PFSK-1 (cell line): Measurements from ENCODE around the gene KRTAP10-8.

Experiments
- FOXP2 ChIP-seq: optimal IDR thresholded peaks from 2 replicates; pipeline ENCODE3; 2011; ENCODE audit warnings: borderline replicate concordance, control low read depth, inconsistent platforms; ENCODE audit not compliant: insufficient read depth; ENCODE audit errors: extremely low read length, extremely low read depth
- POLR2AphosphoS5 ChIP-seq: IDR thresholded peaks from 2 replicates; pipeline ENCODE4 v1.6.1; 2012; ENCODE audit warnings: low read depth, mild to moderate bottlenecking, control low read depth, low read length, moderate library complexity
- REST ChIP-seq, 2 experiments: IDR thresholded peaks; 2 replicates each; pipeline versions ENCODE4 v1.6.1 to v1.8.0; 2011 to 2012; ENCODE audit warnings: low read depth in 2 of 2, low read length in 2 of 2, control low read depth in 1 of 2, inconsistent platforms in 1 of 2, mild to moderate bottlenecking in 1 of 2, moderate library complexity in 1 of 2; ENCODE audit not compliant: insufficient read depth in 1 of 2
- SIN3A ChIP-seq: IDR thresholded peaks from 2 replicates; pipeline ENCODE4 v1.6.1; 2012; ENCODE audit warnings: mild to moderate bottlenecking, low read length, moderate library complexity, borderline replicate concordance; ENCODE audit not compliant: insufficient read depth
- TAF1 ChIP-seq: IDR thresholded peaks from 2 replicates; pipeline ENCODE4 v1.6.1; 2012; ENCODE audit warnings: low read length, control low read depth, borderline replicate concordance; ENCODE audit not compliant: insufficient read depth

KRTAP10-8 gene

GRCh38 chr21:44639331-44639655, 27.4 kb downstream of the KRTAP10-8 start:
- TF ChIP-seq FOXP2 (no peak), REST (IDR thresholded peaks at IDR 0.05; ENCODE audit: insufficient read depth in 1 of 2, low read depth in 2 of 2, low read length in 2 of 2) (no peak), SIN3A (no peak), POLR2AphosphoS5 (no peak), TAF1 (no peak)

GRCh38 chr21:44640761-44641160, 28.9 kb downstream of the KRTAP10-8 start:
- no peak for TF ChIP-seq POLR2AphosphoS5
- no peak for TF ChIP-seq TAF1
- no peak for TF ChIP-seq SIN3A
- no peak for TF ChIP-seq REST (IDR thresholded peaks at IDR 0.05; ENCODE audit: insufficient read depth in 1 of 2, low read depth in 2 of 2, low read length in 2 of 2)
- no peak for TF ChIP-seq FOXP2

- TF ChIP-seq REST (IDR thresholded peaks at IDR 0.05; ENCODE audit: insufficient read depth in 1 of 2, low read depth in 2 of 2, low read length in 2 of 2) (no peak), SIN3A (no peak), POLR2AphosphoS5 (no peak), TAF1 (no peak), FOXP2 (no peak)
Measured at GRCh38 chr21:44643741-44644310, 31.9 kb downstream of the KRTAP10-8 start.

- no peak for TF ChIP-seq POLR2AphosphoS5
- no peak for TF ChIP-seq TAF1
- TF ChIP-seq SIN3A: no peak
- TF ChIP-seq FOXP2: no peak
- no peak for TF ChIP-seq REST (IDR thresholded peaks at IDR 0.05; ENCODE audit: insufficient read depth in 1 of 2, low read depth in 2 of 2, low read length in 2 of 2)
Measured at GRCh38 chr21:44644878-44645277, 33.0 kb downstream of the KRTAP10-8 start.
